ENCODE data around the gene PITPNC1.

DNA sequence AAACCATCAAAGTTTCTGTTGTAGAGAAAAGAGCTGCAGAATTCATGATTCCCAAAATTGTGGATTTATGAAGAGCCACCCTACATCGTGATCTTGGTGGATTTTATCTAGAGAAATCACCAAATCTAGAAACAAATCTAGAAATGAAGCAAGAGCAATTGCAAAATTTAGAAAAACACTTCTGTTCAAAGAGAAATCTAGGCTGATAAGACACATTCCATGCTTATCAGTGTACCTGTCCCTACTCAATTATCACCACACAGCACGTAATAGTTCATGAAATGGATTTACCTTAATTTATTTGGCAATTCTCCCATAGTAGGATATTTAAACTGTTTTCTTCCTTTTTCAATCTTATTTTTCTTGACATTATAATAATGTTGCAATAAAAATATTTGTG is 246.7 kb downstream of the PITPNC1 start:
- TF ChIP-seq POLR2A (IDR thresholded peaks at IDR 0.05) (no peak), POLR2AphosphoS5 (IDR thresholded peaks at IDR 0.05; ENCODE audit: insufficient read depth in 1 of 2, low read depth in 1 of 2) (no peak)
- TF ChIP-seq, protein P1, sequence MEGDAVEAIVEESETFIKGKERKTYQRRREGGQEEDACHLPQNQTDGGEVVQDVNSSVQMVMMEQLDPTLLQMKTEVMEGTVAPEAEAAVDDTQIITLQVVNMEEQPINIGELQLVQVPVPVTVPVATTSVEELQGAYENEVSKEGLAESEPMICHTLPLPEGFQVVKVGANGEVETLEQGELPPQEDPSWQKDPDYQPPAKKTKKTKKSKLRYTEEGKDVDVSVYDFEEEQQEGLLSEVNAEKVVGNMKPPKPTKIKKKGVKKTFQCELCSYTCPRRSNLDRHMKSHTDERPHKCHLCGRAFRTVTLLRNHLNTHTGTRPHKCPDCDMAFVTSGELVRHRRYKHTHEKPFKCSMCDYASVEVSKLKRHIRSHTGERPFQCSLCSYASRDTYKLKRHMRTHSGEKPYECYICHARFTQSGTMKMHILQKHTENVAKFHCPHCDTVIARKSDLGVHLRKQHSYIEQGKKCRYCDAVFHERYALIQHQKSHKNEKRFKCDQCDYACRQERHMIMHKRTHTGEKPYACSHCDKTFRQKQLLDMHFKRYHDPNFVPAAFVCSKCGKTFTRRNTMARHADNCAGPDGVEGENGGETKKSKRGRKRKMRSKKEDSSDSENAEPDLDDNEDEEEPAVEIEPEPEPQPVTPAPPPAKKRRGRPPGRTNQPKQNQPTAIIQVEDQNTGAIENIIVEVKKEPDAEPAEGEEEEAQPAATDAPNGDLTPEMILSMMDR (IDR thresholded peaks at IDR 0.05), result no peak
